IPS DF 4.7 (cell line): ENCODE results near the gene MAML3.
"Not testable (repeated sequence)": the region's sequence is repeated elsewhere in the genome, so short reads cannot be mapped to it uniquely, and the experiment has no call there.

Experiments
- DNase-seq: peaks from one replicate; pipeline ENCODE4 v3.0.0-alpha.2; 2013; ENCODE audit warnings: low spot score; ENCODE audit errors: extremely low read depth

MAML3 gene

GRCh38 chr4:139965789-139966188 is 188.2 kb downstream of the MAML3 start:
- DNase-seq, result no peak

- DNase-seq, result no peak
Observed at GRCh38 chr4:139963708-139964107, 190.3 kb downstream of the MAML3 start.

- DNase-seq, result no peak
Observed at GRCh38 chr4:139962130-139962684, 191.8 kb downstream of the MAML3 start.

GRCh38 chr4:139961344-139961946 is 192.5 kb downstream of the MAML3 start:
- DNase-seq, result no peak

GRCh38 chr4:139959396-139959795 is 194.6 kb downstream of the MAML3 start:
- no peak for DNase-seq

GRCh38 chr4:139958739-139959098 is 195.3 kb downstream of the MAML3 start:
- DNase-seq, result no peak

- no peak for DNase-seq
Observed at GRCh38 chr4:139957986-139958738, 195.8 kb downstream of the MAML3 start.

GRCh38 chr4:139957065-139957464 is 196.9 kb downstream of the MAML3 start:
- DNase-seq, result no peak

GRCh38 chr4:139956507-139957017 is 197.4 kb downstream of the MAML3 start:
- no peak for DNase-seq

- DNase-seq, result no peak
Observed at GRCh38 chr4:139955600-139955999, 198.4 kb downstream of the MAML3 start.

GRCh38 chr4:139954512-139954911 is 199.5 kb downstream of the MAML3 start:
- DNase-seq, result no peak

- DNase-seq, result no peak
Observed at GRCh38 chr4:139951021-139951420, 203.0 kb downstream of the MAML3 start.

GRCh38 chr4:139950568-139950967 is 203.4 kb downstream of the MAML3 start:
- no peak for DNase-seq

- DNase-seq, result not testable (repeated sequence)
Observed at GRCh38 chr4:139944916-139945315, 209.1 kb downstream of the MAML3 start.

- peak; percentile 16 for DNase-seq
Observed at GRCh38 chr4:139943277-139943676, 210.7 kb downstream of the MAML3 start.

- no peak for DNase-seq
Observed at GRCh38 chr4:139942241-139942640, 211.7 kb downstream of the MAML3 start.

- DNase-seq, result no peak
Observed at GRCh38 chr4:139940600-139940999, 213.4 kb downstream of the MAML3 start.

GRCh38 chr4:139938414-139938813 is 215.6 kb downstream of the MAML3 start:
- no peak for DNase-seq

GRCh38 chr4:139935911-139936310 is 218.1 kb downstream of the MAML3 start:
- DNase-seq, result no peak

- no peak for DNase-seq
Observed at GRCh38 chr4:139934708-139935195, 219.2 kb downstream of the MAML3 start.

GRCh38 chr4:139934057-139934707 is 219.8 kb downstream of the MAML3 start:
- no peak for DNase-seq

- no peak for DNase-seq
Observed at GRCh38 chr4:139933541-139933940, 220.4 kb downstream of the MAML3 start.
